ENCODE measurements around the gene GATA1. TPM values are rescaled to one million over a fixed set of nuclear protein-coding genes. Genes with fewer than 3 reads are reported as not detected.

The GATA1 gene
- total and polyA plus RNA-seq, 10 of the 15 experiments (the other 5 are each of a cell fraction or from before 2014, with no cell fraction given), result 0.24 to 0.36 TPM; not detected in 8

- RAD21 ChIA-PET (ENCODE audit: unreplicated experiment), result no interaction called here
- DNase-seq (ENCODE audit: low read depth, low spot score) (no peak), FAIRE-seq (no peak), ATAC-seq (no peak)
- no peak overlapping the region for H3K9ac ChIP-seq (ENCODE audit: control insufficient read depth, insufficient read depth, low read length)
- CTCF ChIA-PET, result no interaction called here
- BruUV-seq (replicated peaks), result no TSS peak
- no peak overlapping the region for H3K27ac ChIP-seq (ENCODE audit: control insufficient read depth, insufficient read depth)
- no peaks in the 10 kb centered on the region for H3K4me1 ChIP-seq (ENCODE audit: control insufficient read depth, insufficient read depth, low read length)
- H4K20me1 ChIP-seq (ENCODE audit: control insufficient read depth, insufficient read depth), result no peaks in the 10 kb centered on the region
- POLR2A ChIA-PET, result no interaction called here
- no peaks in the 10 kb centered on the region for H3K36me3 ChIP-seq (ENCODE audit: control insufficient read depth in 2 of 2, insufficient read depth in 2 of 2, low read length in 1 of 2)
- H3K9me3 ChIP-seq (replicated peaks; ENCODE audit: control insufficient read depth, insufficient read depth, low read length), result no peaks in the 10 kb centered on the region
- no peaks in the 10 kb centered on the region for H3K27me3 ChIP-seq (replicated peaks in 1 of 2; ENCODE audit: control insufficient read depth in 2 of 2, insufficient read depth in 2 of 2, low read length in 1 of 2)
- intact Hi-C loops (cut with micrococcal nuclease; ENCODE audit: unreplicated experiment), result no loop called here
- TF ChIP-seq BACH1 (IDR thresholded peaks at IDR 0.05; ENCODE audit: borderline replicate concordance), result no peak
- TF ChIP-seq TCF7 (IDR thresholded peaks at IDR 0.05; ENCODE audit: borderline replicate concordance), result no peak
- no peak for TF ChIP-seq CBFB (IDR thresholded peaks at IDR 0.05; ENCODE audit: low read depth)
- no peak for TF ChIP-seq CHD4 (IDR thresholded peaks at IDR 0.05)
- no peak for TF ChIP-seq HDAC6 (IDR thresholded peaks at IDR 0.05; ENCODE audit: unreplicated experiment)
- TF ChIP-seq STAT3 (IDR thresholded peaks at IDR 0.05; ENCODE audit: low read depth, low read length), result no peak
- no peak for TF ChIP-seq ZNF24 (IDR thresholded peaks at IDR 0.05)
- no peak for TF ChIP-seq ZBED1 (IDR thresholded peaks at IDR 0.05; ENCODE audit: borderline replicate concordance)
- no peak for TF ChIP-seq ASH2L (IDR thresholded peaks at IDR 0.05; ENCODE audit: borderline replicate concordance, low read depth)
- no peak for TF ChIP-seq NBN (IDR thresholded peaks at IDR 0.05)
- TF ChIP-seq, protein P1, sequence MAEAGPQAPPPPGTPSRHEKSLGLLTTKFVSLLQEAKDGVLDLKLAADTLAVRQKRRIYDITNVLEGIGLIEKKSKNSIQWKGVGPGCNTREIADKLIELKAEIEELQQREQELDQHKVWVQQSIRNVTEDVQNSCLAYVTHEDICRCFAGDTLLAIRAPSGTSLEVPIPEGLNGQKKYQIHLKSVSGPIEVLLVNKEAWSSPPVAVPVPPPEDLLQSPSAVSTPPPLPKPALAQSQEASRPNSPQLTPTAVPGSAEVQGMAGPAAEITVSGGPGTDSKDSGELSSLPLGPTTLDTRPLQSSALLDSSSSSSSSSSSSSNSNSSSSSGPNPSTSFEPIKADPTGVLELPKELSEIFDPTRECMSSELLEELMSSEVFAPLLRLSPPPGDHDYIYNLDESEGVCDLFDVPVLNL (IDR thresholded peaks at IDR 0.05; ENCODE audit: low read depth, low read length), result no peak
- TF ChIP-seq POLR2A (IDR thresholded peaks at IDR 0.05; ENCODE audit: low read depth, low read length), result no peak
- TF ChIP-seq SMAD1 (IDR thresholded peaks at IDR 0.05; ENCODE audit: low read depth, partially characterized antibody), result no peak
- TF ChIP-seq RELB (IDR thresholded peaks at IDR 0.05; ENCODE audit: low read depth), result no peak
- TF ChIP-seq BRCA1 (IDR thresholded peaks at IDR 0.05; ENCODE audit: low read depth, low read length), result no peak
- TF ChIP-seq ESRRA (IDR thresholded peaks at IDR 0.05; ENCODE audit: low read length), result no peak
- no peak for TF ChIP-seq YY1 (IDR thresholded peaks at IDR 0.05; ENCODE audit: low read depth, low read length)
- no peak for TF ChIP-seq NFYB (IDR thresholded peaks at IDR 0.05; ENCODE audit: insufficient read depth, low read depth, low read length)
- no peak overlapping the region for H2AFZ ChIP-seq (ENCODE audit: control insufficient read depth, low read depth, low read length)
- in situ Hi-C loops (cut with MboI), result no loop called here
- SMC1A ChIA-PET (ENCODE audit: uncharacterized antibody, unreplicated experiment), result no interaction called here
- H3K79me2 ChIP-seq (ENCODE audit: control insufficient read depth, insufficient read depth, low read length), result no peaks in the 10 kb centered on the region
- no peak overlapping the region for H3K4me3 ChIP-seq
- 31% methylated on average over 7 of the region's 10 CpGs for WGBS (ENCODE audit: insufficient coverage, insufficient replicate concordance, low lambda C conversion rate, missing lambda C conversion rate)
- H3K4me2 ChIP-seq (ENCODE audit: control insufficient read depth, insufficient read depth), result no peak overlapping the region
Measured at GRCh38 chrX:48839686-48840085, 53.3 kb downstream of the GATA1 start.

Small RNA genes within 50 kb of the gene (small RNA-seq; reads per million reads assigned to genes)
- not detected for gene RNU6-29P

Other genes with a start within 250 kb of the GATA1 start
Only the 7 nearest of the 16 such genes appear.
- 42.5 and 46.8 TPM in 2 replicates for gene WAS, start 102.8 kb upstream of the GATA1 start, total RNA-seq (2014; rRNA removed)
- gene WAS, start 102.8 kb upstream of the GATA1 start, total RNA-seq (2014; rRNA removed; fragmentation: Illumina TruSeq; extraction: Trizol), result 22.0 and 23.1 TPM in 2 replicates
- 84.7 and 86.8 TPM in 2 replicates for gene WAS, start 102.8 kb upstream of the GATA1 start, total RNA-seq (2021)
- 4.5 and 11.6 TPM in 2 replicates for gene WAS, start 102.8 kb upstream of the GATA1 start, polyA plus RNA-seq (2011; rRNA removed)
- gene WAS, start 102.8 kb upstream of the GATA1 start, polyA plus RNA-seq (2014; fragmentation: Illumina TruSeq; extraction: Trizol), result 27.2 and 83.2 TPM in 2 replicates
- gene WAS, start 102.8 kb upstream of the GATA1 start, polyA plus RNA-seq (2014; fragmentation: Nextera tagmentation; extraction: Ambion mirVana), result 1 to 10 TPM; 1.6 to 2.0 TPM
- gene WAS, start 102.8 kb upstream of the GATA1 start, polyA plus RNA-seq (2014; rRNA removed), result 30.9 and 42.5 TPM in 2 replicates
- 10 to 100 TPM; 19.5 to 23.0 TPM for gene WAS, start 102.8 kb upstream of the GATA1 start, polyA plus RNA-seq (2016; fragmentation: Nextera tagmentation; extraction: Ambion mirVana)
- 19.6 and 21.7 TPM in 2 replicates for gene SUV39H1, start 89.9 kb upstream of the GATA1 start, total RNA-seq (2014; rRNA removed)
- 11.1 and 12.3 TPM in 2 replicates for gene SUV39H1, start 89.9 kb upstream of the GATA1 start, total RNA-seq (2014; rRNA removed; fragmentation: Illumina TruSeq; extraction: Trizol)
- gene SUV39H1, start 89.9 kb upstream of the GATA1 start, total RNA-seq (2021), result 25.3 and 29.0 TPM in 2 replicates
- 4.6 and 10.1 TPM in 2 replicates for gene SUV39H1, start 89.9 kb upstream of the GATA1 start, polyA plus RNA-seq (2011; rRNA removed)
- 10.9 and 19.7 TPM in 2 replicates for gene SUV39H1, start 89.9 kb upstream of the GATA1 start, polyA plus RNA-seq (2014; fragmentation: Illumina TruSeq; extraction: Trizol)
- 1 to 10 TPM; 4.9 to 5.7 TPM for gene SUV39H1, start 89.9 kb upstream of the GATA1 start, polyA plus RNA-seq (2014; fragmentation: Nextera tagmentation; extraction: Ambion mirVana)
- 14.4 and 18.7 TPM in 2 replicates for gene SUV39H1, start 89.9 kb upstream of the GATA1 start, polyA plus RNA-seq (2014; rRNA removed)
- gene SUV39H1, start 89.9 kb upstream of the GATA1 start, polyA plus RNA-seq (2016; fragmentation: Nextera tagmentation; extraction: Ambion mirVana), result 10 to 100 TPM; 29.8 to 33.2 TPM
- not detected in 2 replicates for gene GLOD5, start 24.8 kb upstream of the GATA1 start, total RNA-seq (2014; rRNA removed)
- not detected in 2 replicates for gene GLOD5, start 24.8 kb upstream of the GATA1 start, total RNA-seq (2014; rRNA removed; fragmentation: Illumina TruSeq; extraction: Trizol)
- gene GLOD5, start 24.8 kb upstream of the GATA1 start, total RNA-seq (2021), result not detected in 2 replicates
- gene GLOD5, start 24.8 kb upstream of the GATA1 start, polyA plus RNA-seq (2011; rRNA removed), result not detected in 2 replicates
- not detected in 2 replicates for gene GLOD5, start 24.8 kb upstream of the GATA1 start, polyA plus RNA-seq (2014; fragmentation: Illumina TruSeq; extraction: Trizol)
- gene GLOD5, start 24.8 kb upstream of the GATA1 start, polyA plus RNA-seq (2014; fragmentation: Nextera tagmentation; extraction: Ambion mirVana), result not detected
- not detected in 2 replicates for gene GLOD5, start 24.8 kb upstream of the GATA1 start, polyA plus RNA-seq (2014; rRNA removed)
- gene GLOD5, start 24.8 kb upstream of the GATA1 start, polyA plus RNA-seq (2016; fragmentation: Nextera tagmentation; extraction: Ambion mirVana), result not detected
- 32.9 and 34.7 TPM in 2 replicates for gene HDAC6, start 15.5 kb downstream of the GATA1 start, total RNA-seq (2014; rRNA removed)
- gene HDAC6, start 15.5 kb downstream of the GATA1 start, total RNA-seq (2014; rRNA removed; fragmentation: Illumina TruSeq; extraction: Trizol), result 24.0 and 25.8 TPM in 2 replicates
- 40.4 and 47.0 TPM in 2 replicates for gene HDAC6, start 15.5 kb downstream of the GATA1 start, total RNA-seq (2021)
- 21.7 and 26.7 TPM in 2 replicates for gene HDAC6, start 15.5 kb downstream of the GATA1 start, polyA plus RNA-seq (2011; rRNA removed)
- 38.6 and 39.0 TPM in 2 replicates for gene HDAC6, start 15.5 kb downstream of the GATA1 start, polyA plus RNA-seq (2014; fragmentation: Illumina TruSeq; extraction: Trizol)
- gene HDAC6, start 15.5 kb downstream of the GATA1 start, polyA plus RNA-seq (2014; fragmentation: Nextera tagmentation; extraction: Ambion mirVana), result 10 to 100 TPM in 1 of 2 experiments, 1 to 10 TPM in 1; 8.3 to 17.5 TPM
- gene HDAC6, start 15.5 kb downstream of the GATA1 start, polyA plus RNA-seq (2014; rRNA removed), result 28.5 and 35.3 TPM in 2 replicates
- 10 to 100 TPM; 36.1 to 39.0 TPM for gene HDAC6, start 15.5 kb downstream of the GATA1 start, polyA plus RNA-seq (2016; fragmentation: Nextera tagmentation; extraction: Ambion mirVana)
- not detected in 2 replicates for gene ERAS, start 39.9 kb downstream of the GATA1 start, total RNA-seq (2014; rRNA removed)
- not detected in 2 replicates for gene ERAS, start 39.9 kb downstream of the GATA1 start, total RNA-seq (2014; rRNA removed; fragmentation: Illumina TruSeq; extraction: Trizol)
- gene ERAS, start 39.9 kb downstream of the GATA1 start, total RNA-seq (2021), result not detected in 2 replicates
- not detected in 2 replicates for gene ERAS, start 39.9 kb downstream of the GATA1 start, polyA plus RNA-seq (2011; rRNA removed)
- not detected in 2 replicates for gene ERAS, start 39.9 kb downstream of the GATA1 start, polyA plus RNA-seq (2014; fragmentation: Illumina TruSeq; extraction: Trizol)
- not detected for gene ERAS, start 39.9 kb downstream of the GATA1 start, polyA plus RNA-seq (2014; fragmentation: Nextera tagmentation; extraction: Ambion mirVana)
- not detected in 2 replicates for gene ERAS, start 39.9 kb downstream of the GATA1 start, polyA plus RNA-seq (2014; rRNA removed)
- gene ERAS, start 39.9 kb downstream of the GATA1 start, polyA plus RNA-seq (2016; fragmentation: Nextera tagmentation; extraction: Ambion mirVana), result not detected
- gene PCSK1N, start 49.0 kb downstream of the GATA1 start, total RNA-seq (2014; rRNA removed), result not detected in 2 replicates
- gene PCSK1N, start 49.0 kb downstream of the GATA1 start, total RNA-seq (2014; rRNA removed; fragmentation: Illumina TruSeq; extraction: Trizol), result not detected in 2 replicates
- not detected in 2 replicates for gene PCSK1N, start 49.0 kb downstream of the GATA1 start, total RNA-seq (2021)
- gene PCSK1N, start 49.0 kb downstream of the GATA1 start, polyA plus RNA-seq (2011; rRNA removed), result not detected in 2 replicates
- gene PCSK1N, start 49.0 kb downstream of the GATA1 start, polyA plus RNA-seq (2014; fragmentation: Illumina TruSeq; extraction: Trizol), result not detected in 2 replicates
- gene PCSK1N, start 49.0 kb downstream of the GATA1 start, polyA plus RNA-seq (2014; fragmentation: Nextera tagmentation; extraction: Ambion mirVana), result not detected
- not detected in 2 replicates for gene PCSK1N, start 49.0 kb downstream of the GATA1 start, polyA plus RNA-seq (2014; rRNA removed)
- under 1 TPM in 1 of 2 experiments, not detected in 1; 0.19 TPM for gene PCSK1N, start 49.0 kb downstream of the GATA1 start, polyA plus RNA-seq (2016; fragmentation: Nextera tagmentation; extraction: Ambion mirVana)
- 49.0 and 53.5 TPM in 2 replicates for gene TIMM17B, start 111.2 kb downstream of the GATA1 start, total RNA-seq (2014; rRNA removed)
- 32.9 and 33.3 TPM in 2 replicates for gene TIMM17B, start 111.2 kb downstream of the GATA1 start, total RNA-seq (2014; rRNA removed; fragmentation: Illumina TruSeq; extraction: Trizol)
- 53.8 and 57.8 TPM in 2 replicates for gene TIMM17B, start 111.2 kb downstream of the GATA1 start, total RNA-seq (2021)
- 22.0 and 41.5 TPM in 2 replicates for gene TIMM17B, start 111.2 kb downstream of the GATA1 start, polyA plus RNA-seq (2011; rRNA removed)
- 16.3 and 37.7 TPM in 2 replicates for gene TIMM17B, start 111.2 kb downstream of the GATA1 start, polyA plus RNA-seq (2014; fragmentation: Illumina TruSeq; extraction: Trizol)
- 10 to 100 TPM in 1 of 2 experiments, 1 to 10 TPM in 1; 4.5 to 18.3 TPM for gene TIMM17B, start 111.2 kb downstream of the GATA1 start, polyA plus RNA-seq (2014; fragmentation: Nextera tagmentation; extraction: Ambion mirVana)
- gene TIMM17B, start 111.2 kb downstream of the GATA1 start, polyA plus RNA-seq (2014; rRNA removed), result 69.4 and 72.4 TPM in 2 replicates
- gene TIMM17B, start 111.2 kb downstream of the GATA1 start, polyA plus RNA-seq (2016; fragmentation: Nextera tagmentation; extraction: Ambion mirVana), result 10 to 100 TPM; 79.5 to 88.7 TPM

All from GM12878 (cell line).